GM23248 (cell line): ENCODE data around the gene IQCB1.

Source experiments
- EZH2 ChIP-seq: fragments of 200-600 bp; sonication (generic); IDR thresholded peaks from 2 replicates; pipeline ENCODE4 v1.6.1; 2018; ENCODE audit warnings: antibody characterized with exemption, mild to moderate bottlenecking; ENCODE audit not compliant: insufficient read depth, poor library complexity, severe bottlenecking
- EZH2phosphoT487 ChIP-seq: fragments of 200-600 bp; sonication (generic); IDR thresholded peaks from 2 replicates; pipeline ENCODE4 v1.6.1; 2018; ENCODE audit warnings: antibody characterized with exemption, moderate library complexity, mild to moderate bottlenecking, low read depth; ENCODE audit not compliant: insufficient read depth

DNA sequence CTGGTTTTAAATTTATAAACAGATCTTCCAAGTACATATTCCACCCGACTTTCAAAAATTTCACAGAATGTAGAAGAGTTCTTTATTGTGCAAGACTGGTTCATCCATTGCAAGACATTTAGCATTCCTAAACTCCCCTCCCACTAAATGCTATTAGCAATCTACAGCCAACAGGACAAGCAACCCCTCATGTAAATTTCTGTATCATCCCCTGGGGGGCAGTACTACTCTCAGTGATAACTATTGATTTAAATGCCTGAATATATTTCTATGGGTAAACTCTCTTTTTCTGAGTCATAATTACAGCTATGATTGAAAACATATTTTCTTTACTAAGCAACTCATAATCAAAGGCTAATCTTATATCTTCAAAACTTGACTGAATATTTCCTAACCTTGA lies 48.6 kb upstream of the IQCB1 start:
- TF ChIP-seq EZH2 (no peak), EZH2phosphoT487 (no peak)
